ENCODE measurements around the gene F7.
"Not testable (repeated sequence)": the region's sequence is repeated elsewhere in the genome, so short reads cannot be mapped to it uniquely, and the experiment has no call there.

The F7 gene

GRCh38 chr13:113159701-113160100 lies 54.1 kb downstream of the F7 start:
- Histone ChIP-seq H3K9me3 (ENCODE audit: control insufficient read depth in 2 of 2, low read length in 2 of 2) (no peaks in the 10 kb centered on the region), H3K4me1 (ENCODE audit: control insufficient read depth, insufficient read depth, low read length) (peaks cover 4% of the 10 kb centered on the region), H3K36me3 (ENCODE audit: control insufficient read depth in 2 of 2, insufficient read depth in 2 of 2, low read length in 2 of 2) (no peaks in the 10 kb centered on the region), H3K27ac (ENCODE audit: low read length) (no peak overlapping the region), H3K9ac (ENCODE audit: low read length in 2 of 2) (no peak overlapping the region), H3K4me3 (ENCODE audit: low read length in 2 of 2) (no peak overlapping the region), H3K27me3 (ENCODE audit: control insufficient read depth in 1 of 2, insufficient read depth in 2 of 2, low read length in 2 of 2) (peaks cover 9 to 19% of the 10 kb centered on the region in 2 donors)

- Histone ChIP-seq H3K27me3 (ENCODE audit: control insufficient read depth in 1 of 2, insufficient read depth in 2 of 2, low read length in 2 of 2) (peaks cover 9 to 19% of the 10 kb centered on the region in 2 donors), H3K9me3 (ENCODE audit: control insufficient read depth in 2 of 2, low read length in 2 of 2) (no peaks in the 10 kb centered on the region), H3K27ac (ENCODE audit: low read length) (no peak overlapping the region), H3K36me3 (ENCODE audit: control insufficient read depth in 2 of 2, insufficient read depth in 2 of 2, low read length in 2 of 2) (no peaks in the 10 kb centered on the region), H3K4me1 (ENCODE audit: control insufficient read depth, insufficient read depth, low read length) (peaks cover 3% of the 10 kb centered on the region), H3K9ac (ENCODE audit: low read length in 2 of 2) (no peak overlapping the region), H3K4me3 (ENCODE audit: low read length in 2 of 2) (no peak overlapping the region)
Observed at GRCh38 chr13:113160983-113161382, 55.4 kb downstream of the F7 start.

GRCh38 chr13:113161433-113161832 lies 55.8 kb downstream of the F7 start:
- no peak overlapping the region for H3K4me3 ChIP-seq (ENCODE audit: low read length in 2 of 2)
- peaks cover 9 to 19% of the 10 kb centered on the region in 2 donors for H3K27me3 ChIP-seq (ENCODE audit: control insufficient read depth in 1 of 2, insufficient read depth in 2 of 2, low read length in 2 of 2)
- peaks cover 3% of the 10 kb centered on the region for H3K4me1 ChIP-seq (ENCODE audit: control insufficient read depth, insufficient read depth, low read length)
- H3K9ac ChIP-seq (ENCODE audit: low read length in 2 of 2): no peak overlapping the region
- H3K9me3 ChIP-seq (ENCODE audit: control insufficient read depth in 2 of 2, low read length in 2 of 2): no peaks in the 10 kb centered on the region
- no peaks in the 10 kb centered on the region for H3K36me3 ChIP-seq (ENCODE audit: control insufficient read depth in 2 of 2, insufficient read depth in 2 of 2, low read length in 2 of 2)
- no peak overlapping the region for H3K27ac ChIP-seq (ENCODE audit: low read length)

GRCh38 chr13:113161975-113162374 lies 56.4 kb downstream of the F7 start:
- not testable (repeated sequence) for H3K4me1 ChIP-seq (ENCODE audit: control insufficient read depth, insufficient read depth, low read length); H3K36me3 ChIP-seq (ENCODE audit: control insufficient read depth in 2 of 2, insufficient read depth in 2 of 2, low read length in 2 of 2); H3K4me3 ChIP-seq (ENCODE audit: low read length in 2 of 2); H3K27ac ChIP-seq (ENCODE audit: low read length); H3K9ac ChIP-seq (ENCODE audit: low read length in 2 of 2); H3K9me3 ChIP-seq (ENCODE audit: control insufficient read depth in 2 of 2, low read length in 2 of 2)
- H3K27me3 ChIP-seq (ENCODE audit: control insufficient read depth in 1 of 2, insufficient read depth in 2 of 2, low read length in 2 of 2): peaks cover 9 to 19% of the 10 kb centered on the region in 2 donors

- Histone ChIP-seq H3K9ac (ENCODE audit: low read length in 2 of 2) (no peak overlapping the region), H3K9me3 (ENCODE audit: control insufficient read depth in 2 of 2, low read length in 2 of 2) (no peaks in the 10 kb centered on the region), H3K4me3 (ENCODE audit: low read length in 2 of 2) (no peak overlapping the region), H3K36me3 (ENCODE audit: control insufficient read depth in 2 of 2, insufficient read depth in 2 of 2, low read length in 2 of 2) (no peaks in the 10 kb centered on the region), H3K4me1 (ENCODE audit: control insufficient read depth, insufficient read depth, low read length) (peaks cover 3% of the 10 kb centered on the region), H3K27me3 (ENCODE audit: control insufficient read depth in 1 of 2, insufficient read depth in 2 of 2, low read length in 2 of 2) (peaks cover 9 to 19% of the 10 kb centered on the region in 2 donors), H3K27ac (ENCODE audit: low read length) (no peak overlapping the region)
Observed at GRCh38 chr13:113162783-113163685, 57.4 kb downstream of the F7 start.

GRCh38 chr13:113164492-113164891 lies 58.9 kb downstream of the F7 start:
- Histone ChIP-seq H3K9ac (ENCODE audit: low read length in 2 of 2) (no peak overlapping the region), H3K36me3 (ENCODE audit: control insufficient read depth in 2 of 2, insufficient read depth in 2 of 2, low read length in 2 of 2) (peaks cover 0 to 1% of the 10 kb centered on the region in 2 donors), H3K9me3 (ENCODE audit: control insufficient read depth in 2 of 2, low read length in 2 of 2) (no peaks in the 10 kb centered on the region), H3K4me3 (ENCODE audit: low read length in 2 of 2) (no peak overlapping the region), H3K27me3 (ENCODE audit: control insufficient read depth in 1 of 2, insufficient read depth in 2 of 2, low read length in 2 of 2) (peaks cover 5 to 16% of the 10 kb centered on the region in 2 donors), H3K27ac (ENCODE audit: low read length) (no peak overlapping the region), H3K4me1 (ENCODE audit: control insufficient read depth, insufficient read depth, low read length) (peaks cover 3% of the 10 kb centered on the region)

- no peak overlapping the region for H3K27ac ChIP-seq (ENCODE audit: low read length)
- peaks cover 3 to 4% of the 10 kb centered on the region in 2 donors for H3K36me3 ChIP-seq (ENCODE audit: control insufficient read depth in 2 of 2, insufficient read depth in 2 of 2, low read length in 2 of 2)
- H3K4me1 ChIP-seq (ENCODE audit: control insufficient read depth, insufficient read depth, low read length): no peaks in the 10 kb centered on the region
- H3K9ac ChIP-seq (ENCODE audit: low read length in 2 of 2): no peak overlapping the region
- no peaks in the 10 kb centered on the region for H3K9me3 ChIP-seq (ENCODE audit: control insufficient read depth in 2 of 2, low read length in 2 of 2)
- peaks cover 1 to 11% of the 10 kb centered on the region in 2 donors for H3K27me3 ChIP-seq (ENCODE audit: control insufficient read depth in 1 of 2, insufficient read depth in 2 of 2, low read length in 2 of 2)
- H3K4me3 ChIP-seq (ENCODE audit: low read length in 2 of 2): no peak overlapping the region
Observed at GRCh38 chr13:113166266-113166665, 60.7 kb downstream of the F7 start.

- Histone ChIP-seq H3K27me3 (ENCODE audit: control insufficient read depth in 1 of 2, insufficient read depth in 2 of 2, low read length in 2 of 2) (peaks cover 0 to 11% of the 10 kb centered on the region in 2 donors), H3K36me3 (ENCODE audit: control insufficient read depth in 2 of 2, insufficient read depth in 2 of 2, low read length in 2 of 2) (peaks cover 7 to 8% of the 10 kb centered on the region in 2 donors), H3K4me1 (ENCODE audit: control insufficient read depth, insufficient read depth, low read length) (no peaks in the 10 kb centered on the region), H3K4me3 (ENCODE audit: low read length in 2 of 2) (no peak overlapping the region), H3K9me3 (ENCODE audit: control insufficient read depth in 2 of 2, low read length in 2 of 2) (no peaks in the 10 kb centered on the region), H3K9ac (ENCODE audit: low read length in 2 of 2) (no peak overlapping the region), H3K27ac (ENCODE audit: low read length) (no peak overlapping the region)
Observed at GRCh38 chr13:113166681-113167080, 61.1 kb downstream of the F7 start.

- H3K9ac ChIP-seq (ENCODE audit: low read length in 2 of 2): no peak overlapping the region
- H3K36me3 ChIP-seq (ENCODE audit: control insufficient read depth in 2 of 2, insufficient read depth in 2 of 2, low read length in 2 of 2): peaks cover 10 to 12% of the 10 kb centered on the region in 2 donors
- H3K9me3 ChIP-seq (ENCODE audit: control insufficient read depth in 2 of 2, low read length in 2 of 2): no peaks in the 10 kb centered on the region
- H3K27ac ChIP-seq (ENCODE audit: low read length): no peak overlapping the region
- H3K4me1 ChIP-seq (ENCODE audit: control insufficient read depth, insufficient read depth, low read length): no peaks in the 10 kb centered on the region
- H3K4me3 ChIP-seq (ENCODE audit: low read length in 2 of 2): no peak overlapping the region
- peaks cover 0 to 11% of the 10 kb centered on the region in 2 donors for H3K27me3 ChIP-seq (ENCODE audit: control insufficient read depth in 1 of 2, insufficient read depth in 2 of 2, low read length in 2 of 2)
Observed at GRCh38 chr13:113167155-113167554, 61.6 kb downstream of the F7 start.

- no peak overlapping the region for H3K9ac ChIP-seq (ENCODE audit: low read length in 2 of 2)
- H3K27me3 ChIP-seq (ENCODE audit: control insufficient read depth in 1 of 2, insufficient read depth in 2 of 2, low read length in 2 of 2): peaks cover 0 to 11% of the 10 kb centered on the region in 2 donors
- H3K36me3 ChIP-seq (ENCODE audit: control insufficient read depth in 2 of 2, insufficient read depth in 2 of 2, low read length in 2 of 2): peaks cover 10 to 16% of the 10 kb centered on the region in 2 donors
- no peak overlapping the region for H3K27ac ChIP-seq (ENCODE audit: low read length)
- H3K9me3 ChIP-seq (ENCODE audit: control insufficient read depth in 2 of 2, low read length in 2 of 2): no peaks in the 10 kb centered on the region
- H3K4me3 ChIP-seq (ENCODE audit: low read length in 2 of 2): no peak overlapping the region
- no peaks in the 10 kb centered on the region for H3K4me1 ChIP-seq (ENCODE audit: control insufficient read depth, insufficient read depth, low read length)
Observed at GRCh38 chr13:113167575-113167974, 62.0 kb downstream of the F7 start.

- Histone ChIP-seq H3K27me3 (ENCODE audit: control insufficient read depth in 1 of 2, insufficient read depth in 2 of 2, low read length in 2 of 2) (peaks cover 0 to 5% of the 10 kb centered on the region in 2 donors), H3K4me3 (ENCODE audit: low read length in 2 of 2) (no peak overlapping the region), H3K36me3 (ENCODE audit: control insufficient read depth in 2 of 2, insufficient read depth in 2 of 2, low read length in 2 of 2) (peaks cover 10 to 20% of the 10 kb centered on the region in 2 donors), H3K9ac (ENCODE audit: low read length in 2 of 2) (no peak overlapping the region), H3K27ac (ENCODE audit: low read length) (no peak overlapping the region), H3K9me3 (ENCODE audit: control insufficient read depth in 2 of 2, low read length in 2 of 2) (no peaks in the 10 kb centered on the region), H3K4me1 (ENCODE audit: control insufficient read depth, insufficient read depth, low read length) (no peaks in the 10 kb centered on the region)
Observed at GRCh38 chr13:113168211-113168610, 62.6 kb downstream of the F7 start.
